ENCODE results near the gene PXMP2.
"Not testable (repeated sequence)": the region's sequence is repeated elsewhere in the genome, so short reads cannot be mapped to it uniquely, and the experiment has no call there.

Gene PXMP2

DNA sequence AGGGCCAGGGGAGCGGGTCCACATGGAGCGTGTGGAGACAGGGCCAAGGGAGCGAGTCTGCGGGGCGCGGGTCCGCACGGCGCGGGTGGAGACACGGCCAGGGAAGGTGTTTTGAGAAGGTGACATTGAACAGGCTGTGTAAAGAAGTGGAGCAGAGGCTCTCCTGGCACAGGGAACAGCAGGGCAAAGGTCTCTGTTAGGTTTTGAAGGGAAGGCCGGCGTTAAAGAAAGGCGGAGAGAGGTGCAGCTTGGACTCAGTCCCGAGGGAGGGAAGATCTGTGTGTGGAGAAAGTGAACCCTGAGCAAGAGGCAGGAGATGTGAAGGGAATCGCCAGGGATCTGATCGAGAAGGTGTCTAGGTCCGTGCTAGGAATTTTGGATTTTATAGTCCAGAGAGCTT, 1.8 kb downstream of the PXMP2 start:
- Histone ChIP-seq H2AFZ (ENCODE audit: low read depth, low read length, severe bottlenecking) (no peak overlapping the region), H3K36me3 (ENCODE audit: low read length) (peaks cover 6% of the 10 kb centered on the region; the same call in 1 of the 2 replicates), H3K27me3 (ENCODE audit: low read length) (no peaks in the 10 kb centered on the region), H3K9me2 (replicated peaks; ENCODE audit: insufficient read depth, low read length) (no peaks in the 10 kb centered on the region), H3K79me2 (ENCODE audit: insufficient read depth, low read length) (peaks cover 41% of the 10 kb centered on the region), H3K27ac (ENCODE audit: low read depth, low read length) (no peak overlapping the region), H3K9ac (ENCODE audit: low read length) (no peak overlapping the region), H4K20me1 (ENCODE audit: low read depth, low read length) (peaks cover 5% of the 10 kb centered on the region; the same call in 1 of the 2 replicates), H3F3A (ENCODE audit: insufficient read depth) (0 out of 2 replicates have a peak, but pooled peaks cover 12% of the 10 kb centered on the region), H3K4me3 (ENCODE audit: insufficient read depth, low read length, poor library complexity, severe bottlenecking) (no peak overlapping the region), H3K4me2 (ENCODE audit: low read depth, low read length, poor library complexity, severe bottlenecking) (peak overlapping the region; percentile 6), H3K9me3 (ENCODE audit: insufficient read depth, low read length) (no peaks in the 10 kb centered on the region)
- TF ChIP-seq, protein P1, sequence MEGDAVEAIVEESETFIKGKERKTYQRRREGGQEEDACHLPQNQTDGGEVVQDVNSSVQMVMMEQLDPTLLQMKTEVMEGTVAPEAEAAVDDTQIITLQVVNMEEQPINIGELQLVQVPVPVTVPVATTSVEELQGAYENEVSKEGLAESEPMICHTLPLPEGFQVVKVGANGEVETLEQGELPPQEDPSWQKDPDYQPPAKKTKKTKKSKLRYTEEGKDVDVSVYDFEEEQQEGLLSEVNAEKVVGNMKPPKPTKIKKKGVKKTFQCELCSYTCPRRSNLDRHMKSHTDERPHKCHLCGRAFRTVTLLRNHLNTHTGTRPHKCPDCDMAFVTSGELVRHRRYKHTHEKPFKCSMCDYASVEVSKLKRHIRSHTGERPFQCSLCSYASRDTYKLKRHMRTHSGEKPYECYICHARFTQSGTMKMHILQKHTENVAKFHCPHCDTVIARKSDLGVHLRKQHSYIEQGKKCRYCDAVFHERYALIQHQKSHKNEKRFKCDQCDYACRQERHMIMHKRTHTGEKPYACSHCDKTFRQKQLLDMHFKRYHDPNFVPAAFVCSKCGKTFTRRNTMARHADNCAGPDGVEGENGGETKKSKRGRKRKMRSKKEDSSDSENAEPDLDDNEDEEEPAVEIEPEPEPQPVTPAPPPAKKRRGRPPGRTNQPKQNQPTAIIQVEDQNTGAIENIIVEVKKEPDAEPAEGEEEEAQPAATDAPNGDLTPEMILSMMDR (IDR thresholded peaks at IDR 0.05; ENCODE audit: insufficient read depth, low read length, poor library complexity, severe bottlenecking), result no peak
- no peak for TF ChIP-seq EZH2phosphoT487 (conservative IDR thresholded peaks at IDR 0.05; ENCODE audit: low read length)

- Histone ChIP-seq H4K20me1 (ENCODE audit: low read depth, low read length) (peaks cover 5% of the 10 kb centered on the region; the same call in 1 of the 2 replicates), H3K4me2 (ENCODE audit: low read depth, low read length, poor library complexity, severe bottlenecking) (no peak overlapping the region), H3K4me3 (ENCODE audit: insufficient read depth, low read length, poor library complexity, severe bottlenecking) (no peak overlapping the region), H3K36me3 (ENCODE audit: low read length) (peaks cover 6% of the 10 kb centered on the region; the same call in 1 of the 2 replicates), H2AFZ (ENCODE audit: low read depth, low read length, severe bottlenecking) (no peak overlapping the region), H3K9ac (ENCODE audit: low read length) (no peak overlapping the region), H3K27me3 (ENCODE audit: low read length) (no peaks in the 10 kb centered on the region), H3K9me3 (ENCODE audit: insufficient read depth, low read length) (no peaks in the 10 kb centered on the region), H3K79me2 (ENCODE audit: insufficient read depth, low read length) (peaks cover 38% of the 10 kb centered on the region), H3K27ac (ENCODE audit: low read depth, low read length) (no peak overlapping the region), H3F3A (ENCODE audit: insufficient read depth) (0 out of 2 replicates have a peak, but pooled peaks cover 12% of the 10 kb centered on the region), H3K9me2 (replicated peaks; ENCODE audit: insufficient read depth, low read length) (no peaks in the 10 kb centered on the region)
- TF ChIP-seq EZH2phosphoT487 (conservative IDR thresholded peaks at IDR 0.05; ENCODE audit: low read length), result no peak
- TF ChIP-seq, protein P1 (IDR thresholded peaks at IDR 0.05; ENCODE audit: insufficient read depth, low read length, poor library complexity, severe bottlenecking), result no peak
Measured at GRCh38 chr12:132690112-132690511, 2.7 kb downstream of the PXMP2 start.

GRCh38 chr12:132692030-132692429, 4.6 kb downstream of the PXMP2 start:
- H3K4me2 ChIP-seq (ENCODE audit: low read depth, low read length, poor library complexity, severe bottlenecking); H3K9ac ChIP-seq (ENCODE audit: low read length); H3K27ac ChIP-seq (ENCODE audit: low read depth, low read length); H3K9me2 ChIP-seq (replicated peaks; ENCODE audit: insufficient read depth, low read length); H2AFZ ChIP-seq (ENCODE audit: low read depth, low read length, severe bottlenecking); H3K4me3 ChIP-seq (ENCODE audit: insufficient read depth, low read length, poor library complexity, severe bottlenecking); H3K27me3 ChIP-seq (ENCODE audit: low read length); H4K20me1 ChIP-seq (ENCODE audit: low read depth, low read length); H3K9me3 ChIP-seq (ENCODE audit: insufficient read depth, low read length); H3K36me3 ChIP-seq (ENCODE audit: low read length): not testable (repeated sequence)
- Histone ChIP-seq H3K79me2 (ENCODE audit: insufficient read depth, low read length) (peaks cover 19% of the 10 kb centered on the region; the same call in 1 of the 2 replicates), H3F3A (ENCODE audit: insufficient read depth) (0 out of 2 replicates have a peak, but pooled peaks cover 12% of the 10 kb centered on the region)

- H3K27me3 ChIP-seq (ENCODE audit: low read length); H3K9me3 ChIP-seq (ENCODE audit: insufficient read depth, low read length); H3K9me2 ChIP-seq (replicated peaks; ENCODE audit: insufficient read depth, low read length); H3K9ac ChIP-seq (ENCODE audit: low read length); H3K36me3 ChIP-seq (ENCODE audit: low read length); H4K20me1 ChIP-seq (ENCODE audit: low read depth, low read length); H3K4me3 ChIP-seq (ENCODE audit: insufficient read depth, low read length, poor library complexity, severe bottlenecking); H3K79me2 ChIP-seq (ENCODE audit: insufficient read depth, low read length); H3K27ac ChIP-seq (ENCODE audit: low read depth, low read length); H2AFZ ChIP-seq (ENCODE audit: low read depth, low read length, severe bottlenecking); H3K4me2 ChIP-seq (ENCODE audit: low read depth, low read length, poor library complexity, severe bottlenecking): not testable (repeated sequence)
- H3F3A ChIP-seq (ENCODE audit: insufficient read depth), result 0 out of 2 replicates have a peak, but pooled peaks cover 12% of the 10 kb centered on the region
Measured at GRCh38 chr12:132694888-132695287, 7.5 kb downstream of the PXMP2 start.

Data from SU-DHL-6 (cell line).